Measurements from ENCODE around the gene PLLP. TPM values are rescaled to one million over a fixed set of nuclear protein-coding genes. Genes with fewer than 3 reads are reported as not detected.

PLLP gene
- polyA plus RNA-seq (0.10 TPM in 1 of 2 replicates, not detected in the other), polyA minus RNA-seq (0.12 TPM in 1 of 2 replicates, not detected in the other)

GRCh38 chr16:57284209-57284951 is at the start of gene PLLP:
Gene PLLP, minus strand, starts transcription at chr16:57284672. Its CDS starts 132 bp downstream, at chr16:57284540.
- no peak within 1 kb of the TSS for H2AFZ ChIP-seq (ENCODE audit: low read depth, low read length)
- no peak within 1 kb of the TSS for H3K27ac ChIP-seq (ENCODE audit: low read length)
- H3K4me2 ChIP-seq (ENCODE audit: low read length), result peak within 1 kb of the TSS; percentile 10
- no peaks in the 10 kb centered on the region for H3F3A ChIP-seq (ENCODE audit: insufficient read depth, low read length, poor library complexity, severe bottlenecking)
- H3K4me3 ChIP-seq (ENCODE audit: low read length), result peak within 1 kb of the TSS; percentile 69
- H3K9me2 ChIP-seq (ENCODE audit: insufficient read depth, low read length), result no peaks in the 10 kb centered on the region
- H3K9ac ChIP-seq (ENCODE audit: low read length), result peak within 1 kb of the TSS; percentile 20
- H3K36me3 ChIP-seq (ENCODE audit: insufficient read depth, low read length), result no peaks in the 10 kb centered on the region
- H3K79me2 ChIP-seq (replicated peaks; ENCODE audit: insufficient read depth, low read length), result no peaks in the 10 kb centered on the region
- no peaks in the 10 kb centered on the region for H3K9me3 ChIP-seq (ENCODE audit: low read length)
- no peaks in the 10 kb centered on the region for H4K20me1 ChIP-seq (ENCODE audit: insufficient read depth)
- TF ChIP-seq EZH2 (IDR thresholded peaks at IDR 0.05; ENCODE audit: borderline replicate concordance, insufficient read depth, low read length, poor library complexity, severe bottlenecking), result no peak
- peak; percentile 54 for TF ChIP-seq MXI1 (conservative IDR thresholded peaks at IDR 0.05; ENCODE audit: poor library complexity, severe bottlenecking)
- no peak for TF ChIP-seq SMC3 (conservative IDR thresholded peaks at IDR 0.05; ENCODE audit: poor library complexity)
- TF ChIP-seq CTCF (IDR thresholded peaks at IDR 0.05; ENCODE audit: poor library complexity, severe bottlenecking), result no peak
- peaks cover 35% of the 10 kb centered on the region for H3K27me3 ChIP-seq (ENCODE audit: insufficient read depth, low read depth, low read length)

GRCh38 chr16:57333402-57333801 is 48.9 kb upstream of the PLLP start:
- no peaks in the 10 kb centered on the region for H4K20me1 ChIP-seq (ENCODE audit: insufficient read depth)
- no peak overlapping the region for H3K4me3 ChIP-seq (ENCODE audit: low read length)
- H3K9ac ChIP-seq (ENCODE audit: low read length), result no peak overlapping the region
- H3K36me3 ChIP-seq (ENCODE audit: insufficient read depth, low read length), result no peaks in the 10 kb centered on the region
- H3K79me2 ChIP-seq (replicated peaks; ENCODE audit: insufficient read depth, low read length), result no peaks in the 10 kb centered on the region
- no peaks in the 10 kb centered on the region for H3K9me3 ChIP-seq (ENCODE audit: low read length)
- H3K27ac ChIP-seq (ENCODE audit: low read length), result no peak overlapping the region
- no peaks in the 10 kb centered on the region for H3K9me2 ChIP-seq (ENCODE audit: insufficient read depth, low read length)
- no peaks in the 10 kb centered on the region for H3F3A ChIP-seq (ENCODE audit: insufficient read depth, low read length, poor library complexity, severe bottlenecking)
- no peak overlapping the region for H3K4me2 ChIP-seq (ENCODE audit: low read length)
- H2AFZ ChIP-seq (ENCODE audit: low read depth, low read length), result no peak overlapping the region
- TF ChIP-seq MXI1 (conservative IDR thresholded peaks at IDR 0.05; ENCODE audit: poor library complexity, severe bottlenecking), result no peak
- TF ChIP-seq SMC3 (conservative IDR thresholded peaks at IDR 0.05; ENCODE audit: poor library complexity), result no peak
- TF ChIP-seq EZH2 (IDR thresholded peaks at IDR 0.05; ENCODE audit: borderline replicate concordance, insufficient read depth, low read length, poor library complexity, severe bottlenecking), result no peak
- TF ChIP-seq CTCF (IDR thresholded peaks at IDR 0.05; ENCODE audit: poor library complexity, severe bottlenecking), result no peak
- TF ChIP-seq RAD21 (conservative IDR thresholded peaks at IDR 0.05), result no peak
- no peak for TF ChIP-seq TAF1 (IDR thresholded peaks at IDR 0.05; ENCODE audit: low read depth)
- no peak for TF ChIP-seq EP300 (conservative IDR thresholded peaks at IDR 0.05; ENCODE audit: poor library complexity, severe bottlenecking)
- no peak for TF ChIP-seq POLR2AphosphoS5 (IDR thresholded peaks at IDR 0.05)
- TF ChIP-seq REST (IDR thresholded peaks at IDR 0.05; ENCODE audit: borderline replicate concordance), result no peak
- H3K27me3 ChIP-seq (ENCODE audit: insufficient read depth, low read depth, low read length), result no peaks in the 10 kb centered on the region

Measured in neural cell (in vitro differentiated cells).